HG03025 (cell line): ENCODE measurements around the gene RASL10B.
A peak's percentile ranks its signal among the peaks of the same experiment; 100 is the strongest.

Experiments
- ATAC-seq: cut with Tn5 transposase; IDR thresholded peaks from one replicate; pipeline ENCODE4 v1.9.1; 2021; ENCODE audit warnings: mild to moderate bottlenecking, moderate library complexity; ENCODE audit not compliant: unreplicated experiment, low FRiP score

RASL10B gene

DNA sequence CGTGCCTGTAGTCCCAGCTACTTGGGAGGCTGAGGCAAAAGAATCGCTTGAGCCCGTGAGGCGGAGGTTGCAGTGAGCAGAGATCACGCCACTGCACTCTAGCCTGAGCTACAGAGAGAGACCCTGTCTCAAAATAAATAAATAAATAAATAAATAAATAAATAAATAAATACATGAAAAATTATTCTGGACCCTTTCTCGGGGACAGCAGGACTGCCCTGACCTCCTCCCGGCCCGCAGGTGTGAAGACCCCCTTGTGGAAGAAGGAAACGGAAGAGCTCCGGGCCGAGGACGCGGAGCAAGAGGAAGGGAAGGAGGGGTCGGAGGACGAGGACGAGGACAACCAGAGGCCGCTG, 32.3 kb downstream of the RASL10B start:
- ATAC-seq, result no peak

DNA sequence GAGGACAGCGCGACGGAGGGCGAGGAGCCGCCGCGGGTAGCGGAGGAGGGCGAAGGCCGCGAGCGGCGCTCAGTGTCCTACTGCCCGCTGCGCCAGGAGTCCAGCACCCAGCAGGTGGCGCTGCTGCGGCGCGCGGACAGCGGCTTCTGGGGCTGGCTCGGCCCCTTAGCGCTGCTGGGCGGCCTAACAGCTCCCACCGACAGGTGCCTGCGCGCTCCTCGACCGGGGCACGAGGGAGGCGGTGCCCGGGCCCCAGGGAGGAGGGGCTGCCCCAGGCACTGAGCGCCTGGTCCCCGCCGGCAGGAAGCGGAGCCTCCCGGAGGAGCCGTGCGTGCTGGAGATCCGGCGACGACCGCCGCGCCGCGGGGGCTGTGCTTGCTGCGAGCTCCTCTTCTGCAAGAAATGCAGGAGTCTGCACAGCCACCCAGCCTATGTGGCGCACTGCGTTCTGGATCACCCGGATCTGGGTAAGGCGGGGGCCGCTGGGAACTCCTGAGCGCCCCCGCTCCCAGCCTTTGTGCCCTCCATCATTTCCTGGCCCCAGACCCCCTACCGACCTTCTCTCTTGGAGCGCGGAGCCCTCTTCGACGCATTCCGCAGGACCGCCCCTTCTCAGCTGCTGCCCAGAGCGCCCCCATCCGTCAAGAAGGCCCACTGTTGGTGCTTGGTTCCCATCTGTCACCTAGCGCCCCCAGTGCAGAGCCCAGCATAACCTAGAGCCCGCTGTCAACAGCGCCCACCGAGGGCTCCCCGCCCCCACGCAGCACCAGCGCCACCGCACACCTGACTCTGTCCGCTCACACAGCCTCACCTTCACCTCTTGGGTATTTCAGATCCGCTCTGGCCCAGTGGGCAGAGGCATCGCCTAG, 32.9 kb downstream of the RASL10B start:
- peak; percentile 78 for ATAC-seq

DNA sequence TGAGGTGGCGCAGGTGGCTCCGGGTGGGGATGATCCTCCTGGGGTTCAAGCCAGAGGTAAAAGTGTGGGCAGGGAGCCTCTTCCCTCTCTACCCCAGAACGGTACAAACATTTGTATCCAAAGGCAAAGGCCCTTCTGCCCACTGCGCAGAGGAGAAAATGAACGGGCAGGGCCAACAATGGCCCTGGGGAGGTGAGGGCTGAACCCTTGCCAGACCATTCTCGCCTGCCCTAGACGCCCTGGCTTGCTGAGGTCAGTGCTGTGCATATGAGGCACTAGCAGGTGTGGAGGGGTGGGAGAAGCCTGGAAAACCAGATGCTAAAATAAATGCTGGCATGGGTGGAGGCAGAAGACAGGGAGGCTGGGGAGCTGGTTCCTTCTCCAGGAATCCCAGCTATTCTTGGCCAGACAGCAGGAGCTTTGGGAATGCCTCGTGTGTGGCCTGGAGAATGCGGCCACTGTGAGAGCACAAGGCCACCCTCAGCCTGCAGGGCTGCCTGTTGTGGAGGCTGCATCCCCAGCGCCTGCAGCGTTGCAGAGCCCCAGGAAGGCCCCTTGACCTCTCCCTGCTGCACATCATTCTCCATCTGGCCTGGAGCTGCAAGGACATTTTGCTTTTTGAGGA, 33.8 kb downstream of the RASL10B start:
- ATAC-seq, result no peak

DNA sequence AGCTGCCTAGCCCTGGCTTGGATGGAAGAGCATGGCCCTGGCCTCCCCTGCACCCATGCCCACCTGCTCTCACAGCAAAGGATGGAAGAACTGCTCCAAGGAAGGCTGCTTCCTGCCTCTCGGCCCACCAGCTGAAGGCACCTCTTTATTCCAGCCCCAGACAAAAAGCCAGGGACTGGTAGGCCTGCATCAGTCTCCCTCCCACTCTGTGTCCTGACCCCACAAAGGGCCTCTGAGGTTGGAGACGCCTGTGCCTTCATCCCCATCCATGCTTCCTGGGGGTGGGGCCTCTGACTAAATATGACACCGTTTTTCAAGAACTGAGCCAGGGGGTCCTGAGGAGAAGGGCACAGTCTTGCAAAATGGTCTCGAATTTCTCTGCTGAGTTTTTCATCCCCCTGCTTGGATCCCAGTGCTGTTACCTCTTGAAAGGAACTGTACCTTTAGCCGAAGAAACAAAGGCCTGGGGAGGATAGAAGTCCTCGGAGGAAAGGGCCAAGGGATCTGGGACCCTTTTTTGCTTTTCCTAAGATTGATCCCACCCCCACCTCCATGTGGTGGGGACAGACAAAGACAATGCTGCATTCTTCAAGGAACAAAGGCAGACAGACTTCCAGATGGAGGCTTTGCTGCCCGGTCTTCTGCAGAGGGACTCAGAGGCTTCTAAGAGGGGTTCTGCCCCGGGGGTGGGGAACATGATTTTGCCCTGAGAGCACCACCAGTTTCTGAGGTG, 34.5 kb downstream of the RASL10B start:
- ATAC-seq, result no peak

DNA sequence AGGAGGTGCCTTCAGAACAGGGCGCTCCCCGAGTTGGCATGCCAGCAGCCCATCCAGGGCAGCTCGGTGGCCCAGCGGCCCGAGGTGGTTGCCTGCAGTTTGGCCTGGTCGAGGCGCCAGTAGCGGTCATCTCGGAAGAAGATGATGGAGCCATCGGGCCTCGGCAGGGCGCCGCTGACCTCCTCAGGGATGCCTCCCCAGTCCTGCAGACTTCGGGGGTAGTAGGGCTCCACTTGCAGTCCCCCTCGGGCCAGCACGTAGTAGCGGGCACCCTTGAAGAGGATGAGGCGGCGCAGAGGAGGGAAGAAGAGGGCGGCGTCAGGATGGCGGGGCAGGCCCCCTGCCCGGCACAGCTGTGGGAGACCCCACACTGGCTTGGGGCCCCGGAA, 35.0 kb downstream of the RASL10B start:
- no peak for ATAC-seq

DNA sequence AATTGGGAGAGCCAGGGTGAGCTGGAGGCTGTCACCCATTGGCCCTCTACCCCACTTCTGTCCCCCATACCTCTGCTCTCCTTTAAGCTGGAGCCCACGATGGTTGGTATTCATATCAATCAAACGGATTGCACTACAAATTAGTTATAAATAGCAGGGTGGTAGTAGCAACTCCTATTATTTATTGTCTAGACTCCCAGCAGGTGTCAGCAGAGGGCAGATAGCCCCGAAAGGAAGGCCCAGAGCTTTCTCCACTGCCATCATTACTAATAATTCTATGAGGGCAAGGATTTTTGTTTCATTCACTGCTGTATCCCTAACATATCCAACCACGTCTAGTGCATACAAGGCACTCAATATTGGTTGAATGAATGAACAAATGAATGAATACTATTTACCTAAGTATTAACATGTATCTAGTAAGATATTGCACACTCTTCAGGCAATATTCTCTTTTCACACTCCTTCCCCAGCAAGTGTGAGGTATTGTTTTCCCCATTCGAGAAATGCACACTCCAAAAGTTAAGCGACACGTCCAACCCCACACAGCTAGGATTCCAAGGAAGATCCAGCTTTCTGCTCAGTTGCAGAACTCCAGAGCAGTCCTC, 35.6 kb downstream of the RASL10B start:
- no peak for ATAC-seq

DNA sequence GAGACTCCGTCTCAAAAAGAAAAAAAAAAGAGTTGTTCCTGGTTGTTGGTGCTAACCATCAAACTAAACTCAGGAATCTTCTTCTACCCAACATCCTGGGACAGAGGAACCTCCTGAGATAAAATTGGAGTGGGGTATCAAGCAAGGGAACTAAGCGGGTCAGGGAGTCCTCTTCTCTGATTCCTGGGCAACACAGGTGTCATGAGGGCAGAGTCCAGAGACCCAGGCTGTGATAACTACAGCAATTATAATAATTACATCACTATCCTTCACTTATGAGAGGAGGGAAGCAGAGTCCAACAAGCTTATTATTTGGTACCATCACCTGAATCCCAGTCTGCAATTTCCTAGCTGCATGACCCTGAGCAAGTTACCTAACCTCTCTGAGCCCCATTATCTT, 37.4 kb downstream of the RASL10B start:
- ATAC-seq, result no peak

DNA sequence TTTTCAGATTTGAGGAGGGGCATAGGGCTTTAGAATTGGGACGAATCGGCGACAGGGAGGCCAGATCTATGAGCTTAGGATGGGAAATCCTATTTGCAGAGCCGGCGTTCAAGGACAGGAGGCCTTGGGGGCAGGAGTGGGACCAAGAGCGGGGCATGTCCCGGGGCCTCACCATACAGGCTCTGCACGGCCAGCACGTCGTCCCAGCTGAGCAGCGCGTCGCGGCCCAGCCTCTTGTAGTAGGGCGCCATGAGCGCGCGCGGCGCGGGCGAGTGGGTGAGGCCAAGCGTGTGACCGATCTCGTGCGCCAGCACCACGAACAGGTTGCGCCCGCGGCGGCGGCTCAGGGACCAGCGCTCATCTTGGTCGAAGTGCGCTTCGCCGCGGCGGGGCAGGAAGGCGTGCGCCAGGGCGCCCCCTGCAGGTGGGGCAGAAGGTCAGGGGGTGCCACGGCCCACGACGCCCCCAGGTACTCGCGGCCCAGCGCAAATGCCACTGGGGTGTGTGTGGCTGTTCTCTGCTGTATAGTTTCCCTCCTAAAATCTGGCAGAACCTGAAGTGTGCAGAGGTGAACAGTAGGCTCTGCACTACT, 38.6 kb downstream of the RASL10B start:
- no peak for ATAC-seq

DNA sequence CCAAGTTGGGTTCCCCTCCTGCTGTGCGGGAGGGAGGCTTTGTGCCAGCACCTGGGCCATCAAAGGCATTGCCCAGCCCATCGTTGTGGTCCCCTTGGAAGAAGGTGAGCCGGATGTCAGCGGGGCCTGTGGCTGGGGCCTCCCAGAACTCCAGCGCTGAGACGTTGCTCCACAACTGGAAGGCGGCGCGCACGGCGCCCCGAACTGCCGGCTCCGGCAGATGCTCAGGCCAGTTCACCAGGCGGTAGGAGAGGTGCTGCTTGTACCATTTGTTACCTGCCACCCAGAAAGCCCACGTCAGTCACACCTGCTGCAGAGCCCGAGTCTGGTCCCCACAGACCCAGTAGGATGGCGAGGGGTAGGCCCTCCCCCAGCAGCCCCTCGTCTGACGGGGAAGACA, 41.7 kb downstream of the RASL10B start:
- no peak for ATAC-seq

DNA sequence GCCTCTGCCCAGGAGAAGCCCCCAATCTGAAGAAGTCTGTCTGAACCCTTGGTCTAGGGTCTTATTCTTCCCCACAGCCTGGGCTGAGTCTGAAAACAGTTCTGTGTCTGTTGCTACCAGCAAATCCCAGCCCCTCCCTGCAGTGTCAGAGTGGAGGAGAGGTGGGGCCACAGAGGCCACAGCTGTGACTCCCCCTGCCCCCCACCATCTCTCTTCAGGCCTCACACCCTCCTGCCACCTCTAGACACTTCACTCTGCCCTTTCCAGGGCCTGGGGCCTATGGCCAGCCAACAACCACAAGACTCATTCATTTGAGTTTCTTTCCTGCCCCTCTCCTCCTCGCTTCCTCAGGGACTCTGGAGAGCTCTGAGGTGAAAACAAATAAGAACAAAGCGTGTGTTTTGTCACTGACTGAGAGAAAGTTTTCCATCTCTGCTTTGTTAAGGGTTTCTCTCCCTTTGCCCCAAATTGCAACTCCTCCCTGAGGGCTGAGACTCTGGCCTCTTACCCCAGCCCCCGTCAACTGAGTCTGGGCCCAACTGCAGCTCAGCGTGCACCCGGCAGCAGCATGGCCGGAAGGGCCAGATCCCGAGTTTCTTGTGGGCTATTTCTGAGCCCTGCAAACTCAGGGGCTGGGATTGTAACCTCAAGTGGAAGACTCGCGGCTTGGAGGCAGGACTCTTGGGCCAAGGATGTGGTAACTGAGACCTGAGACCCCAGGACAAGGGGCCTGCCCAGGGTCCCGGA, 42.4 kb downstream of the RASL10B start:
- no peak for ATAC-seq

DNA sequence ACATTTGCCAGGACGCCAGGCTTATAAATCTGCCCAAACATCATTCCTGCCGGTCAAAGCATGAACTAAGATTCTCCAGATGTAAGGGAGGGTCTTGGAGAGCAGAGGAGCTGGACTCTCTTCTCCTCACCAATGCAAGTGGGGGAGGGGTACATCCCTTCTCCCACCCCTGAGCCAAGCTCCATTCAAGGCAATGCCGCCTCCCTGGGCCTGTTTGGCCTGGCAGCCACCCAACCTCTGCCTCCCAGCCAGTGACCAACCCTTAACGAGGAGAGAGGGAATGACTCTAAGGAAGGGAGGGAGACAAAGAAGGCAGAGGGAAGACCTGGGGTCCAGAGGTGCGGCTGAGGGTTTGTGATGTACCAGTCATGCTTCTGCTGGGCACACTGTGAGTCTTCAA, 43.1 kb downstream of the RASL10B start:
- no peak for ATAC-seq

DNA sequence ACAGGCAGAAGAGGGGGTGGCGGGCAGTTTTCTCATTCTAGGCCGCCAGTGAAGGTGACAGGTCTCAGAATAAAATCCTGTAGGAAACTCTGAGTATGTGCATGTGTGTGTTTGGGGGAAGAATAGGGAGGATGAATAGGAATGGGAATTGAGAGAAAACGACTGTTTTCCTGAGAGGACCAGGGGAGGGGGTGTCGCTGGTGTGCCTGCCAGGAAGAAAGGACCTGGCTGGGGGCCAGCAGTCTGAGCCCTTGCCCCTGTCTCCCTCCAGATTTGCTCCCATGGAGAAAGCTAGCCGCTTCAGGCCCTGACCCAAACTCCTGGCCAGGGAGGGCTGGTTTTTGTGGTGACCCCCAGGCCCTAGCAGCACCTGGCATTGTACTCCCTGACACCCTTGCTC, 43.6 kb downstream of the RASL10B start:
- ATAC-seq, result no peak

DNA sequence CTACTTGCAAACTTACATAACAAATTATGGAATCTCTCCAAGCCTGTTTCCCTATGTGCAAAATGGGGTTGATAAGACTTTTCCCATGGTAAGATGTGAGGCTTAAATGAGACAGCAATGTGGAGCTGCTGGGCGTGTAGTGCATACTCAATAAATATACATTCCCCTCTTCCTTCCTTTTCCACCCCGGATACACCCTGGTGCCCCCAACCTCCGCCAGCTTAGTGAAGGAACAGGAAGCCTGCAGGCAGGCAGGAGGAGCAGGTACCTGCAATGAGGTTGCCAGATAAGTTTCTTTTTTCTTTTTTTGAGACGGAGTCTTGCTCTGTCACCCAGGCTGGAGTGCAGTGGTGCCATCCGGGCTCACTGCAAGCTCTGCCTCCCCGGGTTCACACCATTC, 44.1 kb downstream of the RASL10B start:
- ATAC-seq, result no peak

DNA sequence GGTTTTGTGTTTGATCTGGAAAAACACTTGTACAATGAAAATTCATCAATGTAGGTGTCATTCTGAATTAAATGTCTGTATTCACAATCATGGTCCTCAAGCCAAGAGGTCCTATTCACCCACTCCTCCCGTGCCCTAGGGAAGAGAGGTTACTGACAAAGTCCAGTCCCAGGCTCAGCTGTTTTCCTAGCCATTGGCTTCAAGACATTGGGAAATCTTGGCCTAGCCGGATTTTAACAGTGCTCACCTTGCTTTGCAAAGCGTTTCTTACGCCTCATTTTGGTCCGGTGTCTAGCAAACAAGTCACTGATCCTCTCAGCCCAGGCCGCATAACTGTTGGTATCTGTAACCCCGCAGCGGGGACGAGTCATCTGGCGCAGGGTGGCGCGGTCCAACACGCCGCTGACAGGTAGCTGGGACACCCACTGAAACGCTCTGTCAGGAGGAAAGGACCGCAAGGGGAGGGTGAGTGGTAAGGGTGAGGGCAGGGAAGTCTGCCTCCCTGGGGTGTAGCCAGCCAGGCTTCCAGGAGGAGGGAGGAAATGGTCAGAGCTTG, 47.3 kb downstream of the RASL10B start:
- ATAC-seq, result no peak

DNA sequence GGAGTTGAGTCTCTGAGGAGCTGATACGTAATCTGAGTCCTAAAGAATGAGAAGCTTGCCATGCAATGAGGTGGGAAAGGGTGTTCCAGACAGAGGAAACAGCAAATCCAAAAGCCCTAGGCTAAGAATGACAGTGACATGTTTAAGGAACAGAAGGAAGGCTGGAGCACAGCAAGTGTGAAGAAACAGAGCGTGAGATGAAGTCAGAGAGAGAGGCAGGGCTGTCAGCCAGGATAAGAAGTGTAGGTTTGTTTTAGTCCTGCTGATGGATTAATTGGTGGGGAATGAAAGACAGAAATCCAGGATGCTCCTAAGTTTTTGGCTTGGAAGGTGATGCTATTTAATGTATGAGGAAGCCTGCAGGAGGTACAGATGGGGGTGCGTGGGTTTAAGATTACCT, 49.5 kb downstream of the RASL10B start:
- no peak for ATAC-seq

DNA sequence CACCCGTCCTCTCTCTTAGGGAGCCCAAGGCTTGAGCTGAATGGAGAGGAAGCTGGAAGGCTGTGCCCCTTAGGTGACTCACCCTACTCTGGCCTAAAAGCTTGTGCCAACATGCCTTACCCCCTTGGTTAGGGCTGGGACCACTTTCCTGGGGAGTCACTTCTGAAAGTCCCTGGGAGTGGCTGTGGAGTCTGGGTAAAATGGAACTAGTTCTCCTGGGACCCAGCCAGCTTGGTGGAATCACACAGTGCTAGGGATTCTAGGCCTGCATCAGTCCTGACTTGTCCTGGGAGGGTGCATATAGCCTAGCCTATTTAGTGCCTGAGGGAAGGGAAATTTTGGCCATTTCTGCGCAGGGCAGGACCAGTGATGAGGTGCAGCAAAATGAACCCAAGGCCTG, 53.5 kb downstream of the RASL10B start:
- ATAC-seq, result no peak

DNA sequence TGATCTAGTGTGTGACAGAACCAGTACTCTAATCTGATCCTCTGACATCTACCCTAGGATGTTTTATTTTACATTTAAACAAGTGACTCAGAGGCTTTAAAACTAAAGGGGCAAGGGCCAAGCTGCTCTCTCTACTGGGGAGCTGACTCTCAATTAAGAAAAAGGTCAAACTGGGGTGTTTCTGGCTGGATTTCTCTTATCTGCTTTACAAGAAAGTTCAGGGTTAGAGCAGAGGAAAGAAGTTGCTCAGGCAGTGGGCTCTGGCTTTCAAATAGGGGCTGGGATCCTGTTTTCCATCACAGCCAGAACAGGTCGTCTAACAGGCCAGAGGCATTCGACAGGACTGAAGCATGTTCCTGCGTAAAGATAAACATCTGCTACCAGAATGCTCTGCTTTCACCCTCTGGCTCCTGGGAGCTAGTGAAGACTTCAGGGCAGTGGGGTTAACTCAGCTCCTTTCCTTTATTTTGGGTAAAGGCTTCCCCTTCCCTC, 55.5 kb downstream of the RASL10B start:
- ATAC-seq, result no peak

DNA sequence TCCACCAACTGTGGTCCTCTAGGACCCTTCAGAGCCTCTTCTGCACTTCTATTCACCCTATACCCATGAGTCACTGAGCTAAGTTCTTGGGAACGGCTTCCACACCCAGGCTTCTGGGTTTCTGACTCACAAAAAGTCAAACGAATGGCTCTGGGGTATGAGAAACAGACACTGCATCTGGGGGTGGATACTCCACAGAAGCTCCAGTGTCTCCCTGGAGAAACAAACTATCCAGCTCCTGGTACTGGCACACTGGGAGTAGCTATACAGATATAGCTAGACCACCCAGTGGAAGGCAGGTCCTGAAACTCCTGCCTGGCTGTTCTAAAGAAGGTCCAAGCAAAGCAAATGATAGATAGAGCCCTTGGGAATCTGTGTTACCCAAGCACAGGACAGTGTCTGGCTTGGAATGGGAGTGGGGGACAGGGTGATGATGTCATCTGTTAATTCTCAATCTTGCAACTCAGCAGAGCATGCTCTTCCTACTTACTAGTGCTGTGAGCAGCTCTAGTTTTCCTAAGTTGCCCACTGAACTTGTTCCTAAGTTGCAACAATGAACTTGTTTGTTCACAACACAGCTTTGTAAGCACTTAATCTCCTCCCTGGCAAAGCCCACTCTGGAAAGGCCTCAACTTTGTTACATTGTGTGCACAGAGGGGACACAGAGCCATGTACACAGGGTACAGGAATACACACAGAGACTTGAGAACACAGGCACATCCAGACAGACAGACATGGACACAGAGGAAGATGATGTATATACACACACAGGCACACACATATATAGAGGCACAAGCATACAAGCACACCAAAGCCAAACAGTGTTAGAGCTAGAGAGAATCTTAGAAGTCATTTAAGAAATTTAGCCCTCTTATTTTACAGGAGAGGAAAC, 57.3 kb downstream of the RASL10B start:
- no peak for ATAC-seq

DNA sequence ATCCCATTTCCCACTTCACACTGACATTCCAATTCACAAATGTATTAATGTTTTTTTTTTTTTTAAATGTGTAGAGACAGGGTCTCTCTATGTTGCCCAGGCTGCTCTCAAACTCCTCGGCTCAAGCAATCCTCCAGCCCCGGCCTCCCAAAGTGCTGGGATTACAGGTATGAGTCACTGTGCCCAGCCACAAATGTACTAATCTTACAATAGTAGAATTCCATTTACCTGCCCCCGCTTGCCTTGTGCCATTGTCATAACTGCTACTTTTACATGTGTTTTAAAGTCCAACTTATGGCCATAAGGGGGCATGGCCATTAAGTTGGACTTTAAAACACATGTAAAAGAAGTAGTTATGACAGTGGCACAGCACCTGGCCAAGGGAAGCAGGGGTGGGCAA, 59.4 kb downstream of the RASL10B start:
- ATAC-seq, result no peak
